Measurements from ENCODE around the gene CPED1. TPM values are rescaled to one million over a fixed set of nuclear protein-coding genes. Genes with fewer than 3 reads are reported as not detected.

CPED1 gene
- total RNA-seq, 4 donors from 2014 or later: 7.4 to 19.6 (median 11.4) TPM

- DNase-seq: no peak
- Histone ChIP-seq H3K4me1 (no peaks in the 10 kb centered on the region), H3K4me3 (replicated peaks in 1 of 3) (no peak overlapping the region), H3K27ac (no peak overlapping the region), H3K27me3 (no peaks in the 10 kb centered on the region), H3K36me3 (no peaks in the 10 kb centered on the region), H3K9me3 (no peaks in the 10 kb centered on the region)
- TF ChIP-seq CTCF (IDR thresholded peaks at IDR 0.05): no peak
- TF ChIP-seq POLR2A (IDR thresholded peaks at IDR 0.05): no peak
- intact Hi-C loops (cut with DNase I): no loop called here
- 86 to 87% methylated on average over 2 of the region's 2 CpGs for WGBS, 2 donors
Observed at GRCh38 chr7:121039510-121039822, 51.0 kb downstream of the CPED1 start.

GRCh38 chr7:121039994-121040393, 51.5 kb downstream of the CPED1 start:
- no peaks in the 10 kb centered on the region for H3K4me1 ChIP-seq
- 96 to 97% methylated on average over 2 of the region's 2 CpGs for WGBS, 2 donors
- DNase-seq: no peak
- no peaks in the 10 kb centered on the region for H3K36me3 ChIP-seq
- no peak overlapping the region for H3K27ac ChIP-seq
- H3K27me3 ChIP-seq: no peaks in the 10 kb centered on the region
- intact Hi-C loops (cut with DNase I): no loop called here
- H3K9me3 ChIP-seq: no peaks in the 10 kb centered on the region
- TF ChIP-seq POLR2A (IDR thresholded peaks at IDR 0.05) (no peak), CTCF (IDR thresholded peaks at IDR 0.05) (no peak)
- H3K4me3 ChIP-seq (replicated peaks in 1 of 3): no peak overlapping the region

GRCh38 chr7:121041516-121042148, 53.1 kb downstream of the CPED1 start:
- DNase-seq: no peak
- H3K9me3 ChIP-seq: no peaks in the 10 kb centered on the region
- no peak overlapping the region for H3K4me3 ChIP-seq (replicated peaks in 1 of 3)
- H3K4me1 ChIP-seq: no peaks in the 10 kb centered on the region
- H3K27me3 ChIP-seq: no peaks in the 10 kb centered on the region
- peak overlapping the region in 2 of 3 donors; percentile 15 to 52 for H3K27ac ChIP-seq
- 53 to 55% methylated on average over 6 of the region's 6 CpGs for WGBS, 2 donors
- H3K36me3 ChIP-seq: no peaks in the 10 kb centered on the region
- TF ChIP-seq POLR2A (IDR thresholded peaks at IDR 0.05) (no peak), CTCF (IDR thresholded peaks at IDR 0.05) (no peak)
- intact Hi-C loops (cut with DNase I): no loop called here

- TF ChIP-seq CTCF (IDR thresholded peaks at IDR 0.05): no peak
- no peak for TF ChIP-seq POLR2A (IDR thresholded peaks at IDR 0.05)
Observed at GRCh38 chr7:121042195-121042594, 53.7 kb downstream of the CPED1 start.

GRCh38 chr7:121042899-121043298, 54.4 kb downstream of the CPED1 start:
- no peak for DNase-seq
- WGBS, 2 donors: 94 to 96% methylated on average over 3 of the region's 3 CpGs
- no peak overlapping the region for H3K4me3 ChIP-seq (replicated peaks in 1 of 3)
- H3K4me1 ChIP-seq: no peaks in the 10 kb centered on the region
- no peak for TF ChIP-seq CTCF (IDR thresholded peaks at IDR 0.05)
- TF ChIP-seq POLR2A (IDR thresholded peaks at IDR 0.05): no peak
- no peaks in the 10 kb centered on the region for H3K27me3 ChIP-seq
- H3K27ac ChIP-seq: no peak overlapping the region
- no peaks in the 10 kb centered on the region for H3K9me3 ChIP-seq
- no peaks in the 10 kb centered on the region for H3K36me3 ChIP-seq
- intact Hi-C loops (cut with DNase I): no loop called here

More at GRCh38 chr7:121042195-121042594, 53.7 kb downstream of the CPED1 start:
- Histone ChIP-seq H3K4me1 (no peaks in the 10 kb centered on the region), H3K4me3 (replicated peaks in 1 of 3) (no peak overlapping the region), H3K9me3 (no peaks in the 10 kb centered on the region), H3K36me3 (no peaks in the 10 kb centered on the region), H3K27me3 (no peaks in the 10 kb centered on the region), H3K27ac (peak overlapping the region in 1 of 3 donors; percentile 15)
- no peak for DNase-seq
- intact Hi-C loops (cut with DNase I): no loop called here
- 89% methylated on average over 2 of the region's 2 CpGs for WGBS, 2 donors
